ENCODE measurements around the gene EIF4ENIF1. TPM values are rescaled to one million over a fixed set of nuclear protein-coding genes. Genes with fewer than 3 reads are reported as not detected.

Gene EIF4ENIF1
- total RNA-seq, 4 donors from 2014 or later: 23.8 to 51.4 (median 25.0) TPM

GRCh38 chr22:31394326-31394725, 95.3 kb downstream of the EIF4ENIF1 start:
- WGBS: 91% methylated on average over 3 of the region's 3 CpGs
- Histone ChIP-seq H3K27ac (replicated peaks in 1 of 4) (no peak overlapping the region), H3K4me1 (peaks cover 5 to 10% (median 7%) of the 10 kb centered on the region in 4 donors), H3K36me3 (no peaks in the 10 kb centered on the region), H3K4me3 (no peak overlapping the region), H3K9me3 (no peaks in the 10 kb centered on the region), H3K27me3 (no peaks in the 10 kb centered on the region)
- intact Hi-C loops (cut with DNase I): no loop called here
- DNase-seq (ENCODE audit: extremely low spot score): no peak
- no peak for TF ChIP-seq CTCF (IDR thresholded peaks at IDR 0.05)
- no peak for TF ChIP-seq POLR2AphosphoS5 (IDR thresholded peaks at IDR 0.05)
- TF ChIP-seq POLR2A (IDR thresholded peaks at IDR 0.05; ENCODE audit: low read depth): no peak
- TF ChIP-seq EP300 (IDR thresholded peaks at IDR 0.05): no peak

GRCh38 chr22:31393893-31394292, 95.7 kb downstream of the EIF4ENIF1 start:
- no peaks in the 10 kb centered on the region for H3K36me3 ChIP-seq
- no peaks in the 10 kb centered on the region for H3K27me3 ChIP-seq
- TF ChIP-seq EP300 (IDR thresholded peaks at IDR 0.05) (no peak), POLR2AphosphoS5 (IDR thresholded peaks at IDR 0.05) (no peak), CTCF (IDR thresholded peaks at IDR 0.05) (no peak), POLR2A (IDR thresholded peaks at IDR 0.05; ENCODE audit: low read depth) (no peak)
- H3K9me3 ChIP-seq: no peaks in the 10 kb centered on the region
- H3K4me3 ChIP-seq: no peak overlapping the region
- no peak overlapping the region for H3K27ac ChIP-seq (replicated peaks in 1 of 4)
- H3K4me1 ChIP-seq: peaks cover 3 to 8% (median 5%) of the 10 kb centered on the region in 4 donors
- WGBS: 100% methylated on average over 1 of the region's 2 CpGs
- DNase-seq (ENCODE audit: extremely low spot score): no peak
- intact Hi-C loops (cut with DNase I): no loop called here

Small RNA genes lying within 50 kb of the gene (small RNA-seq; reads per million reads assigned to genes)
- gene AL096701.2 (0 reads per million in 3 donors), gene RNU6-28P (0 reads per million in 3 donors)

Other genes starting within 250 kb of the EIF4ENIF1 start
- gene PIK3IP1, start 197.4 kb downstream of the EIF4ENIF1 start, total RNA-seq: 10 to 100 TPM; 34.5 to 49.1 (median 39.8) TPM
- 10 to 100 TPM; 12.9 to 20.6 (median 17.0) TPM for gene PATZ1, start 143.5 kb downstream of the EIF4ENIF1 start, total RNA-seq
- 10 to 100 TPM; 38.3 to 61.0 (median 53.0) TPM for gene DRG1, start 90.2 kb downstream of the EIF4ENIF1 start, total RNA-seq
- 10 to 100 TPM in 3 of 4 donors, 1 to 10 TPM in 1; 9.4 to 21.1 (median 15.4) TPM for gene SFI1, start 6.7 kb upstream of the EIF4ENIF1 start, total RNA-seq
- 10 to 100 TPM; 14.1 to 40.1 (median 26.2) TPM for gene PISD, start 172.4 kb upstream of the EIF4ENIF1 start, total RNA-seq